HG02678 (cell line): ENCODE data around the gene BAX.
"Not testable (repeated sequence)": the region's sequence is repeated elsewhere in the genome, so short reads cannot be mapped to it uniquely, and the experiment has no call there.

Source experiments
- ATAC-seq: cut with Tn5 transposase; IDR thresholded peaks from one replicate; pipeline ENCODE4 v1.9.1; 2021; ENCODE audit warnings: mild to moderate bottlenecking, moderate library complexity; ENCODE audit not compliant: unreplicated experiment

BAX gene

GRCh38 chr19:48954595-48955307 lies at the start of gene BAX:
Gene BAX, plus strand, starts transcription at chr19:48954875. Its CDS starts 54 bp downstream, at chr19:48954929.
- ATAC-seq = peak; percentile 91

- no peak for ATAC-seq
These were observed 49.0 kb upstream of the BAX start for GRCh38 chr19:48905664-48906063.

- no peak for ATAC-seq
These were observed 48.4 kb upstream of the BAX start for GRCh38 chr19:48906324-48906723.

- ATAC-seq = no peak
These were observed 47.0 kb upstream of the BAX start for GRCh38 chr19:48907671-48908070.

GRCh38 chr19:48909424-48910077 lies 45.1 kb upstream of the BAX start:
- ATAC-seq = not testable (repeated sequence)

GRCh38 chr19:48910803-48911202 lies 43.9 kb upstream of the BAX start:
- ATAC-seq = no peak

- ATAC-seq = no peak
These were observed 41.4 kb upstream of the BAX start for GRCh38 chr19:48913114-48913889.

- ATAC-seq = no peak
These were observed 40.5 kb upstream of the BAX start for GRCh38 chr19:48914181-48914580.

- ATAC-seq = no peak
These were observed 38.9 kb upstream of the BAX start for GRCh38 chr19:48915757-48916156.

- ATAC-seq = no peak
These were observed 36.6 kb upstream of the BAX start for GRCh38 chr19:48918071-48918470.

GRCh38 chr19:48918801-48919247 lies 35.9 kb upstream of the BAX start:
- no peak for ATAC-seq

GRCh38 chr19:48919271-48919670 lies 35.4 kb upstream of the BAX start:
- ATAC-seq = not testable (repeated sequence)

- no peak for ATAC-seq
These were observed 33.7 kb upstream of the BAX start for GRCh38 chr19:48920949-48921348.

- no peak for ATAC-seq
These were observed 32.8 kb upstream of the BAX start for GRCh38 chr19:48921721-48922500.

- ATAC-seq = no peak
These were observed 31.9 kb upstream of the BAX start for GRCh38 chr19:48922548-48923490.

- no peak for ATAC-seq
These were observed 29.3 kb upstream of the BAX start for GRCh38 chr19:48925240-48925843.

- not testable (repeated sequence) for ATAC-seq
These were observed 28.8 kb upstream of the BAX start for GRCh38 chr19:48925890-48926289.

GRCh38 chr19:48926909-48927308 lies 27.8 kb upstream of the BAX start:
- ATAC-seq = no peak

GRCh38 chr19:48927692-48928091 lies 27.0 kb upstream of the BAX start:
- not testable (repeated sequence) for ATAC-seq
